Measurements from ENCODE around the gene STX17.

DNA sequence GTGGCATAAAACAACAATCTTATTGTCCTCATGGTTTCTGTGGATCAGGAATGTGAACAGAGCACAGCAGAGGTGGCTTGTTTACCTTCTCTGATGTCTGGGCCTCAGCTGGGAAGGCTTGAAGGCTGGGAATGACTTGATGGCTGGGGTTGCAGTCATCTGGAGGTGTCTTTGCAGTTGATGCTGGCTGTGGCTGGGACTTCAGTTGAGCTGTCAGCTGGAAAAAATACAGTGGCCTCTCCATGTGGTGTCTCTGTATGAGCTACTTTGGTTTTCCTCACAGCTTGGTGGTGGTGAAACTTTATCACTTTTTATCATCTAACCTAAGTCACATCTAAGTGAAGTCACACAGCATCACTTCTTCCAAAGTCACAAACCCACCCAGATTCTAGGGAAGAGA lies 24.7 kb upstream of the STX17 start:
- TF ChIP-seq EZH2phosphoT487 (IDR thresholded peaks at IDR 0.05; ENCODE audit: insufficient read depth, low read depth) = no peak
- TF ChIP-seq EZH2 (IDR thresholded peaks at IDR 0.05; ENCODE audit: insufficient read depth, poor library complexity, severe bottlenecking) = no peak
